Spleen (tissue), 11 donors: ENCODE measurements around the gene PTX4. TPM values are rescaled to one million over a fixed set of nuclear protein-coding genes. Genes with fewer than 3 reads are reported as not detected.
"Not testable (repeated sequence)": the region's sequence is repeated elsewhere in the genome, so short reads cannot be mapped to it uniquely, and the experiment has no call there.

Experiments
- DNase-seq: peaks from one replicate; pipeline ENCODE4 v3.0.0-alpha.2; 2020
- H3K27ac ChIP-seq, 8 donors: fragments of 200-600 bp; sonication (generic) in 7 of 8; 1 replicate in 4 of 8; 2 replicates in 4 of 8; pipeline versions ENCODE4 v1.5.0 to v1.8.0; 2016 to 2021; ENCODE audit warnings: inconsistent platforms in 4 of 8, mild to moderate bottlenecking in 4 of 8, moderate library complexity in 1 of 8
- H3K27me3 ChIP-seq, 7 donors: fragments of 200-600 bp; sonication (generic) in 6 of 7; replicated peaks in 1 of 7; 1 replicate in 4 of 7; 2 replicates in 3 of 7; pipeline versions ENCODE4 v1.5.0 to v1.8.0; 2016 to 2021; ENCODE audit warnings: inconsistent platforms in 3 of 7, mild to moderate bottlenecking in 1 of 7
- H3K36me3 ChIP-seq, 6 donors: fragments of 200-600 bp; sonication (generic) in 5 of 6; 1 replicate in 4 of 6; 2 replicates in 2 of 6; pipeline versions ENCODE4 v1.5.0 to v1.8.0; 2016 to 2021; ENCODE audit warnings: inconsistent platforms in 2 of 6
- H3K4me1 ChIP-seq, 6 donors: fragments of 200-600 bp; sonication (generic) in 5 of 6; 1 replicate in 3 of 6; 2 replicates in 3 of 6; pipeline versions ENCODE4 v1.5.0 to v1.8.0; 2016 to 2021; ENCODE audit warnings: inconsistent platforms in 3 of 6
- H3K4me3 ChIP-seq, 8 donors: fragments of 200-600 bp; sonication (generic) in 7 of 8; 1 replicate in 4 of 8; 2 replicates in 4 of 8; pipeline versions ENCODE4 v1.5.0 to v1.8.0; 2016 to 2021; ENCODE audit warnings: inconsistent platforms in 4 of 8, mild to moderate bottlenecking in 4 of 8, moderate library complexity in 2 of 8
- H3K9me3 ChIP-seq, 8 donors: fragments of 200-600 bp; sonication (generic) in 7 of 8; 1 replicate in 4 of 8; 2 replicates in 4 of 8; pipeline versions ENCODE4 v1.5.0 to v1.8.0; 2016 to 2021; ENCODE audit warnings: inconsistent platforms in 4 of 8
- CTCF ChIP-seq, 11 experiments: fragments of 200-600 bp in 7 of 11; fragments of 450-650 bp in 4 of 11; sonication (generic) in 4 of 11; IDR thresholded peaks in 8 of 11; conservative IDR thresholded peaks in 3 of 11; 1 replicate in 7 of 11; 2 replicates in 4 of 11; pipeline versions ENCODE4 v1.4.0 to v1.8.0; 2016 to 2021; ENCODE audit warnings: antibody characterized with exemption in 11 of 11, inconsistent platforms in 4 of 11, mild to moderate bottlenecking in 1 of 11
- POLR2A ChIP-seq, 3 donors: fragments of 450-650 bp; IDR thresholded peaks; one replicate each; pipeline ENCODE4 v1.5.1; 2017; ENCODE audit warnings: antibody characterized with exemption in 3 of 3, mild to moderate bottlenecking in 1 of 3
- POLR2AphosphoS5 ChIP-seq, 3 donors: sonication (generic); formaldehyde crosslinking; IDR thresholded peaks; one replicate each; pipeline ENCODE4 v1.5.1; 2017; ENCODE audit warnings: antibody characterized with exemption in 3 of 3
- WGBS, 5 donors: extraction: QIAGEN DNeasy Blood & Tissue Kit in 3 of 5; methylation state at CpG; one replicate each; pipeline versions ENCODE4 v1.1.5 to v1.1.7; 2013 to 2018; 5-methylcytosine and 5-hydroxymethylcytosine counted together
- intact Hi-C: fragments of 100-400 bp; cut with DNase I; formaldehyde crosslinking; loops from one replicate; pipeline ENCODE4 v1.15.0; 2023; ENCODE audit warnings: low total_unique reads
- polyA plus RNA-seq, 3 donors: library from polyadenylated mRNA; stranded (reverse); fragments of 200-250 nt; gene quantifications; one replicate each; pipeline ENCODE4 v1.2.1, GENCODE V29; 2013
- total RNA-seq, 7 donors: library from RNA; depleted of rRNA in 3 of 7; stranded (reverse); fragments of >200 nt in 3 of 7; fragmentation: NEBNext Ultra II Directional in 4 of 7; extraction: Animal tissue kit (Norgen Biotek cat#: 25700) in 4 of 7; gene quantifications; one replicate each; pipeline versions ENCODE4 v1.1.0 to v1.2.1, GENCODE V29; 2016 to 2021
- donor health status: healthy with polysubstance abuse.
- donor health status: DM: no; HTN: no; CAD: no; lungs with moderate emphysema.
- donor health status: DM: no; HTN: no; CAD: no.
- donor health status: Bipolar disorder and iron deficiency.
- donor health status: healthy.
- donor health status: DM: no; HTN: no; CAD: no.
- donor health status: DM: yes; HTN: yes; CAD: no.

PTX4 gene
- total and polyA plus RNA-seq, 10 donors = 0.03 to 0.85 (median 0.44) TPM; not detected in 3

- Histone ChIP-seq H3K4me1 (peaks cover 28 to 93% (median 60%) of the 10 kb centered on the region in 6 donors), H3K36me3 (peaks cover 0 to 8% (median 0%) of the 10 kb centered on the region in 6 donors), H3K27ac (peak overlapping the region in 7 of 8 donors; percentile 71 to 88 (median 80)), H3K9me3 (no peaks in the 10 kb centered on the region), H3K27me3 (no peaks in the 10 kb centered on the region), H3K4me3 (peak overlapping the region in 3 of 8 donors; percentile 25 to 62 (median 26))
- TF ChIP-seq POLR2AphosphoS5 (IDR thresholded peaks at IDR 0.05) = peak; percentile 66 to 76 (median 73)
- TF ChIP-seq POLR2A (IDR thresholded peaks at IDR 0.05) = no peak
- TF ChIP-seq CTCF (IDR thresholded peaks at IDR 0.05 in 8 of 11, conservative IDR thresholded peaks at IDR 0.05 in 3 of 11) = no peak
- no peak for DNase-seq
- intact Hi-C loops = no loop called here
- 38 to 55% (median 49%) methylated on average over 14 of the region's 14 CpGs for WGBS, 5 donors
These were observed 18.1 kb downstream of the PTX4 start for GRCh38 chr16:1470481-1471251.

GRCh38 chr16:1469693-1470201 is 19.0 kb downstream of the PTX4 start:
- peak overlapping the region in 6 of 8 donors; percentile 6 to 62 (median 22) for H3K4me3 ChIP-seq
- H3K27ac ChIP-seq = peak overlapping the region; percentile 27 to 88 (median 78)
- intact Hi-C loops = no loop called here
- H3K4me1 ChIP-seq = peaks cover 24 to 90% (median 56%) of the 10 kb centered on the region in 6 donors
- peaks cover 0 to 17% (median 1%) of the 10 kb centered on the region in 6 donors for H3K36me3 ChIP-seq
- no peak for DNase-seq
- H3K27me3 ChIP-seq = no peaks in the 10 kb centered on the region
- TF ChIP-seq POLR2AphosphoS5 (IDR thresholded peaks at IDR 0.05) (peak in 2 of 3 donors; percentile 44 to 70), POLR2A (IDR thresholded peaks at IDR 0.05) (no peak), CTCF (IDR thresholded peaks at IDR 0.05 in 8 of 11, conservative IDR thresholded peaks at IDR 0.05 in 3 of 11) (no peak)
- no peaks in the 10 kb centered on the region for H3K9me3 ChIP-seq
- 43 to 77% (median 58%) methylated on average over 20 of the region's 20 CpGs for WGBS, 5 donors

- intact Hi-C loops, DNase-seq, H3K27me3 ChIP-seq, H3K9me3 ChIP-seq: not testable (repeated sequence)
- peak overlapping the region in 1 of 8 donors; percentile 62 for H3K4me3 ChIP-seq
- peaks cover 0 to 23% (median 7%) of the 10 kb centered on the region in 6 donors for H3K36me3 ChIP-seq
- peaks cover 24 to 85% (median 53%) of the 10 kb centered on the region in 6 donors for H3K4me1 ChIP-seq
- WGBS, 5 donors = 66 to 88% (median 73%) methylated on average over 5 of the region's 5 CpGs
- peak overlapping the region in 6 of 8 donors; percentile 71 to 88 (median 81) for H3K27ac ChIP-seq
These were observed 19.6 kb downstream of the PTX4 start for GRCh38 chr16:1469141-1469540.

- WGBS, 5 donors = 82 to 92% (median 83%) methylated on average over 22 of the region's 22 CpGs
- Histone ChIP-seq H3K27me3 (no peaks in the 10 kb centered on the region), H3K36me3 (peaks cover 0 to 30% (median 11%) of the 10 kb centered on the region in 6 donors), H3K9me3 (no peaks in the 10 kb centered on the region), H3K4me3 (no peak overlapping the region), H3K27ac (no peak overlapping the region), H3K4me1 (peaks cover 24 to 78% (median 46%) of the 10 kb centered on the region in 6 donors)
- intact Hi-C loops = no loop called here
- TF ChIP-seq CTCF (IDR thresholded peaks at IDR 0.05 in 8 of 11, conservative IDR thresholded peaks at IDR 0.05 in 3 of 11) (no peak), POLR2AphosphoS5 (IDR thresholded peaks at IDR 0.05) (no peak), POLR2A (IDR thresholded peaks at IDR 0.05) (no peak)
- no peak for DNase-seq
These were observed 20.3 kb downstream of the PTX4 start for GRCh38 chr16:1468426-1468810.
